Muscle of back (tissue), 13 donors: ENCODE data around the gene CAPN2. TPM values are rescaled to one million over a fixed set of nuclear protein-coding genes. Genes with fewer than 3 reads are reported as not detected.
A peak's percentile ranks its signal among the peaks of the same experiment; 100 is the strongest.

ENCODE experiments used
- DNase-seq, 3 donors: peaks; one replicate each; pipeline versions ENCODE4 v3.0.0 to v3.0.0-alpha.2; 2013
- long read RNA-seq, 9 donors: transcript quantifications; one replicate each; lab custom pipeline, GENCODE V29; 2026
- polyA plus RNA-seq, 10 donors: library from polyadenylated mRNA; unstranded; fragments of 120-200 nt; gene quantifications; one replicate each; pipeline ENCODE4 v1.2.1, GENCODE V29; 2013; ENCODE audit not compliant: insufficient read length in 10 of 10

CAPN2 gene
- polyA plus RNA-seq, result 100 to 1,000 TPM in 5 of 10 donors, 10 to 100 TPM in 5; 68.6 to 116 (median 103) TPM
- long read RNA-seq, donor 1, partial matches to known transcripts, result 11 of 26 reads
- long read RNA-seq, donor 1, other reads (novel, unspliced or antisense), result 12 of 26 reads
- long read RNA-seq, donor 2, partial matches to known transcripts, result 9 of 27 reads
- long read RNA-seq, donor 2, other reads (novel, unspliced or antisense), result 16 of 27 reads
- long read RNA-seq, donor 3, result 0 reads
- long read RNA-seq, donor 4, partial matches to known transcripts, result 10 of 11 reads
- long read RNA-seq, donor 4, other reads (novel, unspliced or antisense), result 0 of 11 reads
- long read RNA-seq, donor 5, partial matches to known transcripts, result 32 of 60 reads
- long read RNA-seq, donor 5, other reads (novel, unspliced or antisense), result 23 of 60 reads
- long read RNA-seq, donor 6, partial matches to known transcripts, result 17 of 31 reads
- long read RNA-seq, donor 6, other reads (novel, unspliced or antisense), result 13 of 31 reads
- long read RNA-seq, donor 7, partial matches to known transcripts, result 27 of 33 reads
- long read RNA-seq, donor 7, other reads (novel, unspliced or antisense), result 5 of 33 reads
- long read RNA-seq, donor 8, partial matches to known transcripts, result 37 of 38 reads
- long read RNA-seq, donor 8, other reads (novel, unspliced or antisense), result 0 of 38 reads
- long read RNA-seq, donor 9, partial matches to known transcripts, result 0 of 1 reads
- long read RNA-seq, donor 9, other reads (novel, unspliced or antisense), result 0 of 1 reads

GRCh38 chr1:223712194-223712849, at the start of gene CAPN2:
TSS of gene CAPN2 (plus strand) at chr1:223712539. CDS start at chr1:223712641, 102 bp downstream.
- peak; percentile 84 to 92 (median 89) for DNase-seq

- no peak for DNase-seq
These were observed 49.4 kb upstream of the CAPN2 start for GRCh38 chr1:223662943-223663342.

GRCh38 chr1:223664106-223664505, 48.2 kb upstream of the CAPN2 start:
- DNase-seq, result no peak

GRCh38 chr1:223665592-223666312, 46.6 kb upstream of the CAPN2 start, which contains the start of gene CAPN8:
TSS of gene CAPN8 (minus strand) at chr1:223665701. CDS start at chr1:223665646, 55 bp downstream.
- no peak for DNase-seq

GRCh38 chr1:223667484-223668182, 44.7 kb upstream of the CAPN2 start:
- no peak for DNase-seq

GRCh38 chr1:223669003-223669795, 43.1 kb upstream of the CAPN2 start:
- no peak for DNase-seq

GRCh38 chr1:223670458-223671159, 41.7 kb upstream of the CAPN2 start:
- no peak for DNase-seq

GRCh38 chr1:223674119-223674890, 38.0 kb upstream of the CAPN2 start:
- DNase-seq, result no peak

GRCh38 chr1:223678841-223679240, 33.5 kb upstream of the CAPN2 start:
- DNase-seq, result no peak

GRCh38 chr1:223680188-223680587, 32.2 kb upstream of the CAPN2 start:
- no peak for DNase-seq

GRCh38 chr1:223682502-223682901, 29.8 kb upstream of the CAPN2 start:
- DNase-seq, result no peak

- peak; percentile 49 to 79 (median 69) for DNase-seq
These were observed 28.5 kb upstream of the CAPN2 start for GRCh38 chr1:223683586-223684487.

GRCh38 chr1:223684488-223684792, 27.9 kb upstream of the CAPN2 start:
- no peak for DNase-seq

- no peak for DNase-seq
These were observed 21.2 kb upstream of the CAPN2 start for GRCh38 chr1:223691121-223691520.

GRCh38 chr1:223695014-223695548, 17.3 kb upstream of the CAPN2 start:
- DNase-seq, result no peak

- no peak for DNase-seq
These were observed 16.4 kb upstream of the CAPN2 start for GRCh38 chr1:223695941-223696340.

GRCh38 chr1:223700388-223700918, 11.9 kb upstream of the CAPN2 start:
- no peak for DNase-seq
